Measurements from ENCODE around the gene RPL31. TPM values are rescaled to one million over a fixed set of nuclear protein-coding genes. Genes with fewer than 3 reads are reported as not detected.

The RPL31 gene
- total and polyA plus RNA-seq, 9 of the 15 experiments (the other 6 are each of a cell fraction or from before 2014, with no cell fraction given) = 1,176 to 6,037 (median 2,997) TPM

DNA sequence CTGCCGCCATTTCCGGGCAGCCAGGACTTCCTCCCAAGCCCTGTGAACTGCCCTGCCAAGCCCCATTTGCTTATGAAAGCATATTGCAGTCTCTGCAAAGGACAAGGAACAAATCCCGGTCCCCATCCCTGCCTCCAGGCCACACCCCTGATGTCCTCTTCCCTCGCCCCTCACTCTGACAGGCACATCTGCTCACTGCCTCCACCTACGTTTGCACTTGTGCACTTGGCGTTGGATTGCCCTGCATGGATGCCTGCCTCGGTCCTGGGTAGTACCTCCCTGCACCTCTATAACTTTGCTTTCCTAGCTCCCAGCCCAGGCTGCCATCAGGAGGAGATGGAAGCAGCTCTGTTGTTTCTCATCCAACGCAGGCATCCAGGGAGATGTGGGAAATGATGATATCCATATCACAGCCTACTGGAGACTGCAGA, 19.6 kb upstream of the RPL31 start:
- Histone ChIP-seq H3K27ac (ENCODE audit: extremely low read depth, low read depth, low read length) (no peak overlapping the region), H3K9me3 (replicated peaks; ENCODE audit: control insufficient read depth, insufficient read depth, low read depth, low read length) (no peaks in the 10 kb centered on the region), H3K4me1 (replicated peaks in 1 of 2; ENCODE audit: control insufficient read depth in 2 of 2, insufficient read depth in 2 of 2, low read length in 2 of 2) (0 out of 5 replicates have a peak, but pooled peaks cover 0 to 4% of the 10 kb centered on the region in 2 experiments), H3K27me3 (ENCODE audit: control insufficient read depth in 2 of 2, insufficient read depth in 2 of 2, low read length in 2 of 2) (peaks cover 24 to 62% of the 10 kb centered on the region in 2 experiments), H2AFZ (ENCODE audit: low read depth, low read length) (no peak overlapping the region), H4K20me1 (replicated peaks; ENCODE audit: control insufficient read depth, insufficient read depth, low read length) (peaks cover 7% of the 10 kb centered on the region; the same call in 1 of the 2 replicates), H3K9ac (ENCODE audit: insufficient read depth in 1 of 2, low read depth in 2 of 2, low read length in 2 of 2) (no peak overlapping the region; a peak in 1 of 4 replicates), H3K4me2 (ENCODE audit: insufficient read depth, low read length) (no peak overlapping the region), H3K4me3 (no peak overlapping the region), H3K36me3 (ENCODE audit: control insufficient read depth, insufficient read depth, low read length) (no peaks in the 10 kb centered on the region), H3K79me2 (ENCODE audit: control insufficient read depth, insufficient read depth, low read length) (no peaks in the 10 kb centered on the region), H3K9me1 (ENCODE audit: control insufficient read depth, insufficient read depth, low read length) (no peaks in the 10 kb centered on the region)
- intact Hi-C loops (cut with micrococcal nuclease) = loop anchor here (10.0 kb wide), 2 partner anchors 158 to 558 kb away; partner anchors contain the start of gene NPAS2
- ATAC-seq (no peak), FAIRE-seq (no peak), DNase-seq (ENCODE audit: extremely low read depth in 1 of 4, low spot score in 3 of 4) (no peak)
- 6% methylated on average over 7 of the region's 8 CpGs for WGBS (ENCODE audit: insufficient coverage, low coverage, missing lambda C conversion rate)
- CTCF ChIA-PET (ENCODE audit: low intra/inter-chr PET ratio) = no interaction called here
- in situ Hi-C loops (cut with MboI) = no loop called here
- BruUV-seq (replicated peaks) = no TSS peak
- POLR2A ChIA-PET = interaction anchor here (0.8 to 1.0 kb wide), 3 partner anchors 11 to 22 kb away, joined by 3 read pairs; no protein-coding TSS in a partner anchor
- TF ChIP-seq CTBP1 (IDR thresholded peaks at IDR 0.05; ENCODE audit: borderline replicate concordance) = no peak

DNA sequence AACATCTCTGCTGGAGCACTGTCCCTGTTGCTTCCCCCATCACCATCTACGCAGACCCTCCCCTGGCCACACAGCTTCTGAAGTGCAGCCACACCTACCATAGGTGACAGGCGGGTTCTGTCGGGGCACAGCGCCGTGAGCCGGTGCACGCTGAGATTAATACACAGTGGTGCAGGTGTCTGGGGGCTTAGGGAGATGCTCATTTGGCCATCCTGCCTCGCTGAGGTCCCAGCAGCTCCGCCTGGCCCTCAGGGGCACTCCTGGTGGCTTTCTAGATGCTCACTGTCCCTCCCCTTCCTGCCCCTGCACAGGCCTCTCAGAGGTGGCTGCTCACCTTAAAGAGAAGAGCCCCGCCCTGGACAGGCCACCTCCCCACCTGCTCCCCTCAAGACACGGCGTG, 18.9 kb upstream of the RPL31 start:
- Histone ChIP-seq H3K79me2 (ENCODE audit: control insufficient read depth, insufficient read depth, low read length) (no peaks in the 10 kb centered on the region), H3K9me1 (ENCODE audit: control insufficient read depth, insufficient read depth, low read length) (no peaks in the 10 kb centered on the region), H3K36me3 (ENCODE audit: control insufficient read depth, insufficient read depth, low read length) (no peaks in the 10 kb centered on the region), H3K9me3 (replicated peaks; ENCODE audit: control insufficient read depth, insufficient read depth, low read depth, low read length) (no peaks in the 10 kb centered on the region), H3K9ac (ENCODE audit: insufficient read depth in 1 of 2, low read depth in 2 of 2, low read length in 2 of 2) (no peak overlapping the region; a peak in 1 of 4 replicates), H3K4me3 (no peak overlapping the region), H3K4me1 (replicated peaks in 1 of 2; ENCODE audit: control insufficient read depth in 2 of 2, insufficient read depth in 2 of 2, low read length in 2 of 2) (0 out of 5 replicates have a peak, but pooled peaks cover 0 to 4% of the 10 kb centered on the region in 2 experiments), H3K4me2 (ENCODE audit: insufficient read depth, low read length) (no peak overlapping the region), H4K20me1 (replicated peaks; ENCODE audit: control insufficient read depth, insufficient read depth, low read length) (peaks cover 7% of the 10 kb centered on the region; the same call in 1 of the 2 replicates), H3K27ac (ENCODE audit: extremely low read depth, low read depth, low read length) (no peak overlapping the region), H3K27me3 (ENCODE audit: control insufficient read depth in 2 of 2, insufficient read depth in 2 of 2, low read length in 2 of 2) (peaks cover 25 to 63% of the 10 kb centered on the region in 2 experiments), H2AFZ (ENCODE audit: low read depth, low read length) (no peak overlapping the region)
- DNase-seq (ENCODE audit: extremely low read depth in 1 of 4, low spot score in 3 of 4) = no peak
- in situ Hi-C loops (cut with MboI) = no loop called here
- intact Hi-C loops (cut with micrococcal nuclease) = loop anchor here (10.0 kb wide), 2 partner anchors 158 to 558 kb away; partner anchors contain the start of gene NPAS2
- ChIA-PET POLR2A (interaction anchor here (0.5 to 1.0 kb wide), 4 partner anchors 9 to 126 kb away, joined by 3 read pairs; no protein-coding TSS in a partner anchor), CTCF (ENCODE audit: low intra/inter-chr PET ratio) (no interaction called here)
- ATAC-seq = no peak
- no TSS peak for BruUV-seq (replicated peaks)
- 7% methylated on average over 9 of the region's 12 CpGs for WGBS (ENCODE audit: insufficient coverage, low coverage, missing lambda C conversion rate)
- FAIRE-seq = no peak
- TF ChIP-seq ID3 (CRISPR knock-in tag; IDR thresholded peaks at IDR 0.05) (no peak), ID3 (tag; IDR thresholded peaks at IDR 0.05) (no peak), CCNT2 (IDR thresholded peaks at IDR 0.05; ENCODE audit: borderline replicate concordance, extremely low read depth, insufficient read length, low read depth, low read length) (no peak), CC2D1A (IDR thresholded peaks at IDR 0.05) (no peak), NFE2L1 (tag; IDR thresholded peaks at IDR 0.05; ENCODE audit: borderline replicate concordance, low read depth) (no peak), RBM17 (IDR thresholded peaks at IDR 0.05; ENCODE audit: borderline replicate concordance, low read depth, low read length) (no peak), MBD2 (IDR thresholded peaks at IDR 0.05; ENCODE audit: borderline replicate concordance, low read depth) (no peak), FOXP1 (CRISPR knock-in tag; IDR thresholded peaks at IDR 0.05) (no peak), NFYB (IDR thresholded peaks at IDR 0.05; ENCODE audit: extremely low read depth, insufficient read length) (no peak)
- TF ChIP-seq, protein P1, sequence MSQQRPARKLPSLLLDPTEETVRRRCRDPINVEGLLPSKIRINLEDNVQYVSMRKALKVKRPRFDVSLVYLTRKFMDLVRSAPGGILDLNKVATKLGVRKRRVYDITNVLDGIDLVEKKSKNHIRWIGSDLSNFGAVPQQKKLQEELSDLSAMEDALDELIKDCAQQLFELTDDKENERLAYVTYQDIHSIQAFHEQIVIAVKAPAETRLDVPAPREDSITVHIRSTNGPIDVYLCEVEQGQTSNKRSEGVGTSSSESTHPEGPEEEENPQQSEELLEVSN (IDR thresholded peaks at IDR 0.05; ENCODE audit: borderline replicate concordance in 1 of 2, extremely low read depth in 1 of 2, insufficient read depth in 1 of 2, insufficient read length in 1 of 2, low read depth in 1 of 2, low read length in 1 of 2, poor library complexity in 1 of 2, severe bottlenecking in 1 of 2) = no peak
- TF ChIP-seq, protein P2, sequence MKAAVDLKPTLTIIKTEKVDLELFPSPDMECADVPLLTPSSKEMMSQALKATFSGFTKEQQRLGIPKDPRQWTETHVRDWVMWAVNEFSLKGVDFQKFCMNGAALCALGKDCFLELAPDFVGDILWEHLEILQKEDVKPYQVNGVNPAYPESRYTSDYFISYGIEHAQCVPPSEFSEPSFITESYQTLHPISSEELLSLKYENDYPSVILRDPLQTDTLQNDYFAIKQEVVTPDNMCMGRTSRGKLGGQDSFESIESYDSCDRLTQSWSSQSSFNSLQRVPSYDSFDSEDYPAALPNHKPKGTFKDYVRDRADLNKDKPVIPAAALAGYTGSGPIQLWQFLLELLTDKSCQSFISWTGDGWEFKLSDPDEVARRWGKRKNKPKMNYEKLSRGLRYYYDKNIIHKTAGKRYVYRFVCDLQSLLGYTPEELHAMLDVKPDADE (conservative IDR thresholded peaks at IDR 0.05; ENCODE audit: control insufficient read depth, low read depth, low read length) = no peak
